GM12878 (cell line): Measurements from ENCODE around the gene PRSS12. TPM values are rescaled to one million over a fixed set of nuclear protein-coding genes. Genes with fewer than 3 reads are reported as not detected.

Experiments
- ATAC-seq: fragments of 200-7000 bp; cut with Tn5 transposase; 3 replicates; pipeline ENCODE4 v1.9.1; 2020; ENCODE audit warnings: mild to moderate bottlenecking, moderate library complexity
- BruUV-seq: library from RNA; stranded (reverse); fragments of 400-500 nt; replicated peaks from 2 replicates; lab custom pipeline; 2021; lab: Mats Ljungman, UMichigan
- CTCF ChIA-PET: fragments of 300-600 bp; sonication (Branson Sonifier 250); formaldehyde crosslinking; extraction: SDS; loops from one replicate; lab custom pipeline; 2021; ENCODE audit warnings: inconsistent platforms; lab: Yijun Ruan, JAX
- POLR2A ChIA-PET: fragments of 350-600 bp; formaldehyde crosslinking; extraction: SDS; loops from one replicate; lab custom pipeline; 2021; ENCODE audit warnings: inconsistent platforms; lab: Charles Lee
- RAD21 ChIA-PET: fragments of 300-600 bp; sonication (Branson Sonifier 250); formaldehyde crosslinking; loops from one replicate; lab custom pipeline; 2023; ENCODE audit warnings: antibody characterized with exemption; ENCODE audit not compliant: unreplicated experiment; lab: Charles Lee
- SMC1A ChIA-PET: fragments of 300-600 bp; sonication (Branson Sonifier 250); formaldehyde crosslinking; loops from one replicate; lab custom pipeline; 2023; ENCODE audit not compliant: unreplicated experiment, uncharacterized antibody; lab: Charles Lee
- DNase-seq: peaks from one replicate; pipeline ENCODE4 v3.0.0-alpha.2; 2011; ENCODE audit warnings: low read depth, low spot score
- FAIRE-seq: peaks from 3 replicates; lab custom pipeline; 2011; peaks lifted over from hg19 to GRCh38; lab: Jason Lieb, UNC
- H2AFZ ChIP-seq: 2 replicates; pipeline ENCODE4 v1.6.0; 2011; ENCODE audit warnings: low read depth, low read length, control low read depth; ENCODE audit not compliant: control insufficient read depth
- H3K27ac ChIP-seq: 2 replicates; pipeline ENCODE4 v1.5.1; 2011; ENCODE audit warnings: control low read depth; ENCODE audit not compliant: control insufficient read depth, insufficient read depth
- H3K27me3 ChIP-seq, 2 experiments: replicated peaks in 1 of 2; 2 replicates each; pipeline versions ENCODE4 v1.6.0 to v1.6.1; 2011; ENCODE audit warnings: low read length in 1 of 2; ENCODE audit not compliant: control insufficient read depth in 2 of 2, insufficient read depth in 2 of 2
- H3K36me3 ChIP-seq, 2 experiments: 2 replicates each; pipeline ENCODE4 v1.5.1; 2011; ENCODE audit warnings: low read length in 1 of 2; ENCODE audit not compliant: control insufficient read depth in 2 of 2, insufficient read depth in 2 of 2
- H3K4me1 ChIP-seq: 2 replicates; pipeline ENCODE4 v1.6.1; 2011; ENCODE audit warnings: mild to moderate bottlenecking, low read length, moderate library complexity, mixed read lengths; ENCODE audit not compliant: control insufficient read depth, insufficient read depth
- H3K4me2 ChIP-seq: 2 replicates; pipeline ENCODE4 v1.6.0; 2011; ENCODE audit warnings: control low read depth; ENCODE audit not compliant: control insufficient read depth, insufficient read depth
- H3K4me3 ChIP-seq: fragments of 200-600 bp; sonication (generic); 2 replicates; pipeline ENCODE4 v1.5.1; 2016
- H3K79me2 ChIP-seq: 2 replicates; pipeline ENCODE4 v1.6.0; 2011; ENCODE audit warnings: low read length; ENCODE audit not compliant: control insufficient read depth, insufficient read depth
- H3K9ac ChIP-seq: 2 replicates; pipeline ENCODE4 v1.8.0; 2011; ENCODE audit warnings: low read length, control low read depth, mixed read lengths; ENCODE audit not compliant: control insufficient read depth, insufficient read depth
- H3K9me3 ChIP-seq: replicated peaks from 3 replicates; pipeline ENCODE4 v1.5.1; 2011; ENCODE audit warnings: mild to moderate bottlenecking, low read length; ENCODE audit not compliant: control insufficient read depth, insufficient read depth
- H4K20me1 ChIP-seq: 2 replicates; pipeline ENCODE4 v1.6.0; 2011; ENCODE audit not compliant: control insufficient read depth, insufficient read depth
- JUND ChIP-seq: IDR thresholded peaks from 2 replicates; pipeline ENCODE4 v1.6.1; 2012; ENCODE audit warnings: low read depth, mild to moderate bottlenecking, low read length, improper control_type of control experiment, moderate library complexity
- MYB ChIP-seq: fragments of 150-350 bp; IDR thresholded peaks from 2 replicates; pipeline ENCODE4 v1.6.1; 2014; ENCODE audit warnings: mild to moderate bottlenecking, low read depth, low read length, borderline replicate concordance
- NR2C1 ChIP-seq: fragments of 450-650 bp; IDR thresholded peaks from 2 replicates; pipeline ENCODE4 v1.6.1; 2017; ENCODE audit warnings: antibody characterized with exemption, mild to moderate bottlenecking, moderate library complexity
- SPI1 ChIP-seq: IDR thresholded peaks from 2 replicates; pipeline ENCODE4 v1.6.1; 2011; ENCODE audit warnings: low read depth, mild to moderate bottlenecking, low read length, moderate library complexity, borderline replicate concordance; ENCODE audit not compliant: insufficient read depth
- ZNF384 ChIP-seq: IDR thresholded peaks from 2 replicates; pipeline ENCODE4 v1.6.1; 2012; ENCODE audit warnings: low read depth, mild to moderate bottlenecking, low read length, improper control_type of control experiment, borderline replicate concordance
- WGBS: methylation state at CpG from one replicate; pipeline ENCODE4 v1.1.6; 2016; ENCODE audit warnings: low lambda C conversion rate; ENCODE audit not compliant: insufficient replicate concordance, insufficient coverage; ENCODE audit errors: missing lambda C conversion rate; 5-methylcytosine and 5-hydroxymethylcytosine counted together
- in situ Hi-C: fragments of 300-500 bp; cut with MboI; formaldehyde crosslinking; loops from 9 replicates; pipeline ENCODE4 v1.14.3; 2018; ENCODE audit warnings: mixed read lengths
- intact Hi-C: fragments of 100-400 bp; cut with micrococcal nuclease; formaldehyde crosslinking; loops from one replicate; pipeline ENCODE4 v1.14.2; 2022; ENCODE audit not compliant: unreplicated experiment
- polyA plus RNA-seq, 11 experiments: library from polyadenylated mRNA; depleted of rRNA in 4 of 11; unstranded in 6 of 11; stranded (reverse) in 5 of 11; fragments of >200 nt; fragmentation: Nextera tagmentation in 4 of 11; fragmentation: Illumina TruSeq in 1 of 11; extraction: Ambion mirVana in 4 of 11; extraction: Trizol in 1 of 11; gene quantifications; 1 replicate in 1 of 11; 2 replicates in 10 of 11; pipeline versions ENCODE4 v1.2.1 to v1.2.3, GENCODE V29; 2011 to 2016; ENCODE audit warnings: inconsistent platforms in 2 of 11, missing spikeins in 2 of 11, low read depth in 1 of 11
- total RNA-seq, 4 experiments: library from RNA; depleted of rRNA in 3 of 4; stranded (reverse); fragments of >200 nt in 3 of 4; fragmentation: Illumina TruSeq in 1 of 4; extraction: Trizol in 1 of 4; gene quantifications; 2 replicates each; pipeline versions ENCODE4 v1.2.1 to v1.2.3, GENCODE V29; 2013 to 2021

PRSS12 gene
- total and polyA plus RNA-seq, 10 of the 15 experiments (the other 5 are each of a cell fraction or from before 2014, with no cell fraction given), result 0.04 to 0.34 (median 0.11) TPM; not detected in 2

- TF ChIP-seq MYB (no peak), JUND (no peak), SPI1 (peak; percentile 17; the same call in 1 of the 2 replicates)
These were observed 68.6 kb downstream of the PRSS12 start (continued) for GRCh38 chr4:118284169-118284568.

- Histone ChIP-seq H3K27me3 (no peaks in the 10 kb centered on the region), H3K79me2 (peaks cover 26% of the 10 kb centered on the region), H3K4me1 (peaks cover 13% of the 10 kb centered on the region; the same call in 1 of the 2 replicates), H3K4me2 (no peak overlapping the region), H3K9me3 (no peaks in the 10 kb centered on the region), H3K36me3 (peaks cover 0 to 5% of the 10 kb centered on the region in 2 experiments; a peak in 2 of 4 replicates), H3K27ac (no peak overlapping the region), H3K9ac (no peak overlapping the region), H2AFZ (no peak overlapping the region), H3K4me3 (no peak overlapping the region), H4K20me1 (no peaks in the 10 kb centered on the region)
- BruUV-seq, result no TSS peak
- ChIA-PET RAD21 (no interaction called here), SMC1A (interaction anchor here (1.2 kb wide), 1 partner anchor 70 kb away, joined by 3 read pairs; the partner anchor contains the start of gene PRSS12), POLR2A (no interaction called here), CTCF (interaction anchor here (2.0 kb wide), 1 partner anchor 12 kb away, joined by 4 read pairs; no protein-coding TSS in a partner anchor)
- TF ChIP-seq NR2C1 (no peak), ZNF384 (no peak)
- FAIRE-seq (no peak), ATAC-seq (no peak), DNase-seq (no peak)
- in situ Hi-C loops (loop anchor here (10.0 kb wide), 2 partner anchors 302 to 402 kb away; partner anchors contain the start of gene METTL14), intact Hi-C loops (loop anchor here (10.0 kb wide), 1 partner anchor 132 kb away; no protein-coding TSS in a partner anchor)
- 5% methylated on average over 4 of the region's 4 CpGs for WGBS
These were observed 70.1 kb downstream of the PRSS12 start for GRCh38 chr4:118282692-118283091.
